Uterus (tissue), 4 donors: Measurements from ENCODE around the gene CLEC2A. TPM values are rescaled to one million over a fixed set of nuclear protein-coding genes. Genes with fewer than 3 reads are reported as not detected.
"Not testable (repeated sequence)": the region's sequence is repeated elsewhere in the genome, so short reads cannot be mapped to it uniquely, and the experiment has no call there.

Source experiments
- DNase-seq, 2 donors: peaks; one replicate each; pipeline ENCODE4 v3.0.0-alpha.2; 2019 to 2020
- H3K27ac ChIP-seq, 2 donors: fragments of 200-600 bp; sonication (generic); 1 replicate in 1 of 2; 2 replicates in 1 of 2; pipeline ENCODE4 v1.5.1; 2016 to 2018
- H3K27me3 ChIP-seq, 2 donors: fragments of 200-600 bp; sonication (generic); one replicate each; pipeline ENCODE4 v1.5.1; 2018 to 2019; ENCODE audit warnings: control low read depth in 1 of 2
- H3K36me3 ChIP-seq, 2 donors: fragments of 200-600 bp; sonication (generic); one replicate each; pipeline ENCODE4 v1.5.1; 2019; ENCODE audit warnings: control low read depth in 1 of 2
- H3K4me1 ChIP-seq, 2 donors: fragments of 200-600 bp; sonication (generic); one replicate each; pipeline ENCODE4 v1.5.1; 2018 to 2019; ENCODE audit warnings: control low read depth in 1 of 2
- H3K4me3 ChIP-seq, 2 donors: fragments of 200-600 bp; sonication (generic); 1 replicate in 1 of 2; 2 replicates in 1 of 2; pipeline ENCODE4 v1.5.1; 2018 to 2019; ENCODE audit warnings: mild to moderate bottlenecking in 1 of 2
- H3K9me3 ChIP-seq, 2 donors: fragments of 200-600 bp; sonication (generic); one replicate each; pipeline ENCODE4 v1.5.1; 2019; ENCODE audit warnings: control low read depth in 1 of 2
- POLR2A ChIP-seq, 2 donors: fragments of 450-650 bp; IDR thresholded peaks; one replicate each; pipeline ENCODE4 v1.6.1; 2016; ENCODE audit warnings: antibody characterized with exemption in 2 of 2, mild to moderate bottlenecking in 1 of 2, moderate library complexity in 1 of 2
- intact Hi-C: fragments of 100-400 bp; cut with DNase I; formaldehyde crosslinking; loops from one replicate; pipeline ENCODE4 v1.15.1; 2023; ENCODE audit warnings: low total_unique reads
- total RNA-seq, 4 donors: library from RNA; depleted of rRNA in 3 of 4; stranded (reverse); fragments of >200 nt in 3 of 4; gene quantifications; one replicate each; pipeline versions ENCODE4 v1.1.0 to v1.2.4, GENCODE V29; 2014 to 2023
- TF ChIP-seq, protein P1 (sequence below), 4 experiments: fragments of 200-600 bp in 2 of 4; fragments of 450-650 bp in 2 of 4; sonication (generic) in 2 of 4; IDR thresholded peaks; one replicate each; pipeline ENCODE4 v1.5.1; 2016 to 2019; ENCODE audit warnings: antibody characterized with exemption in 4 of 4, mild to moderate bottlenecking in 2 of 4, moderate library complexity in 1 of 4
- donor health status: DM: yes; HTN: yes; CAD: no.

CLEC2A gene
- total RNA-seq, 4 donors from 2014 or later: not detected

GRCh38 chr12:9888665-9889273 is 43.4 kb downstream of the CLEC2A start:
- no peak for DNase-seq

GRCh38 chr12:9883175-9883574 is 49.0 kb downstream of the CLEC2A start:
- Histone ChIP-seq H3K36me3 (no peaks in the 10 kb centered on the region), H3K4me3 (no peak overlapping the region), H3K9me3 (no peaks in the 10 kb centered on the region), H3K27ac (no peak overlapping the region), H3K27me3 (no peaks in the 10 kb centered on the region), H3K4me1 (no peaks in the 10 kb centered on the region)
- TF ChIP-seq, protein P1, sequence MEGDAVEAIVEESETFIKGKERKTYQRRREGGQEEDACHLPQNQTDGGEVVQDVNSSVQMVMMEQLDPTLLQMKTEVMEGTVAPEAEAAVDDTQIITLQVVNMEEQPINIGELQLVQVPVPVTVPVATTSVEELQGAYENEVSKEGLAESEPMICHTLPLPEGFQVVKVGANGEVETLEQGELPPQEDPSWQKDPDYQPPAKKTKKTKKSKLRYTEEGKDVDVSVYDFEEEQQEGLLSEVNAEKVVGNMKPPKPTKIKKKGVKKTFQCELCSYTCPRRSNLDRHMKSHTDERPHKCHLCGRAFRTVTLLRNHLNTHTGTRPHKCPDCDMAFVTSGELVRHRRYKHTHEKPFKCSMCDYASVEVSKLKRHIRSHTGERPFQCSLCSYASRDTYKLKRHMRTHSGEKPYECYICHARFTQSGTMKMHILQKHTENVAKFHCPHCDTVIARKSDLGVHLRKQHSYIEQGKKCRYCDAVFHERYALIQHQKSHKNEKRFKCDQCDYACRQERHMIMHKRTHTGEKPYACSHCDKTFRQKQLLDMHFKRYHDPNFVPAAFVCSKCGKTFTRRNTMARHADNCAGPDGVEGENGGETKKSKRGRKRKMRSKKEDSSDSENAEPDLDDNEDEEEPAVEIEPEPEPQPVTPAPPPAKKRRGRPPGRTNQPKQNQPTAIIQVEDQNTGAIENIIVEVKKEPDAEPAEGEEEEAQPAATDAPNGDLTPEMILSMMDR (IDR thresholded peaks at IDR 0.05): no peak
- TF ChIP-seq POLR2A (IDR thresholded peaks at IDR 0.05): no peak
- no peak for DNase-seq
- intact Hi-C loops: no loop called here

More at GRCh38 chr12:9888665-9889273, 43.4 kb downstream of the CLEC2A start:
- Histone ChIP-seq H3K27me3 (no peaks in the 10 kb centered on the region), H3K36me3 (no peaks in the 10 kb centered on the region), H3K4me3 (no peak overlapping the region), H3K4me1 (no peaks in the 10 kb centered on the region), H3K9me3 (no peaks in the 10 kb centered on the region), H3K27ac (no peak overlapping the region)
- no peak for TF ChIP-seq POLR2A (IDR thresholded peaks at IDR 0.05)
- TF ChIP-seq, protein P1 (IDR thresholded peaks at IDR 0.05): no peak
- intact Hi-C loops: no loop called here

DNA sequence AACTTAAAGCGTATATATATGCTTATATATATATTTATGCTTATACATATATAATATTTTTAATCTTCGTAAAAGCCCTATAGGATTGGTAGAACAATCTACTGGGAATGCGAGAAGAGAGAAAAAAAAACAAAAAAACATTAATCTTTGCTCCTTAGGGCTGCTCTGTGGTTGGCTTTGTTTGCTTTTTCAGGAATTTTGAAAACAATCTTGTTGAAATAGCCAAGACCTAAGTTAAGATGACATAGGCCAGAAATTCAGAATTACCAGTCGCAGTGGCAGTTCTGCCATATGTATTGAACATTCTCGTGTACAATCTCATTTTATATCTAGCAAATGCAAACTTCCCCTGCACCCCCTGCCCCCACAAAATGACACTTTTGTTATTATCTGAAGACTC is 50.2 kb downstream of the CLEC2A start:
- no peaks in the 10 kb centered on the region for H3K9me3 ChIP-seq
- no peaks in the 10 kb centered on the region for H3K36me3 ChIP-seq
- intact Hi-C loops: no loop called here

GRCh38 chr12:9881246-9881645 is 50.9 kb downstream of the CLEC2A start, which contains the start of gene KLRF2:
Gene KLRF2, plus strand, starts transcription at chr12:9881489. Its CDS starts 107 bp downstream, at chr12:9881596.
- Histone ChIP-seq H3K36me3 (no peaks in the 10 kb centered on the region), H3K4me3 (no peak within 1 kb of the TSS), H3K4me1 (no peaks in the 10 kb centered on the region), H3K9me3 (no peaks in the 10 kb centered on the region), H3K27ac (no peak within 1 kb of the TSS), H3K27me3 (no peaks in the 10 kb centered on the region)
- no peak for DNase-seq
- TF ChIP-seq, protein P1 (IDR thresholded peaks at IDR 0.05): no peak
- no peak for TF ChIP-seq POLR2A (IDR thresholded peaks at IDR 0.05)
- intact Hi-C loops: no loop called here

More for the DNA sequence above, 50.2 kb downstream of the CLEC2A start:
- Histone ChIP-seq H3K4me1 (no peaks in the 10 kb centered on the region), H3K4me3 (no peak overlapping the region), H3K27me3 (no peaks in the 10 kb centered on the region), H3K27ac (no peak overlapping the region)
- DNase-seq: no peak
- TF ChIP-seq, protein P1 (IDR thresholded peaks at IDR 0.05): no peak
- no peak for TF ChIP-seq POLR2A (IDR thresholded peaks at IDR 0.05)

DNA sequence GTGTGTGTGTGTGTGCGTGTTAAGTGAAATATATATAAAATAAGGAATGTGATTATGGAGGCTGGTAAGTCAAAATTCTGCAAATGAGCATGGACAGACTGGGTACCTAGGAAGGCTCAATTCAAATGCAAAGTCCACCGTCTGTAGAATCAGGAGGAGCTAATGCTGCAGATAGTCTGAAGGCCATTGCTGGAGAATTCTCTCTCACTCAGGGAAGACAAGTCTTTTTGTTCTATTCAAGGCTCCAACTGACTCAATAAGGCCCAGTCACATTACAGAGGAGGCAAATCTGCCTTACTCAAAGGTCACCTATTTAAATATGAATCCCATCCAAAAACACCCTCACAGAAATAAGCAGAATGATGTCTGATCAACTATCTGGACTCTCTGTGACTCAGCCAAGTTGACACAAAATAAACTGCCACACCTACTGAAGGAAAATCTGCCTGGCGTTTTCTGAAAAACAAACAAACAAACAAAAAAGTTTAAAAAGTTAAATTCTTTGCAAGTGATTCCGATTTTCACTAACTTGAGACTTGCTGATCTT is 51.6 kb downstream of the CLEC2A start:
- intact Hi-C loops: no loop called here
- no peak overlapping the region for H3K4me3 ChIP-seq
- no peak for TF ChIP-seq POLR2A (IDR thresholded peaks at IDR 0.05)
- TF ChIP-seq, protein P1 (IDR thresholded peaks at IDR 0.05): no peak

GRCh38 chr12:9876120-9876519 is 56.0 kb downstream of the CLEC2A start:
- not testable (repeated sequence) for DNase-seq, H3K27ac ChIP-seq

More for the DNA sequence above, 51.6 kb downstream of the CLEC2A start:
- no peak overlapping the region for H3K27ac ChIP-seq
- H3K4me1 ChIP-seq: no peaks in the 10 kb centered on the region
- H3K9me3 ChIP-seq: no peaks in the 10 kb centered on the region
- DNase-seq: no peak
- no peaks in the 10 kb centered on the region for H3K36me3 ChIP-seq
- no peaks in the 10 kb centered on the region for H3K27me3 ChIP-seq

More at GRCh38 chr12:9876120-9876519, 56.0 kb downstream of the CLEC2A start:
- intact Hi-C loops, H3K36me3 ChIP-seq, H3K4me3 ChIP-seq, H3K4me1 ChIP-seq, H3K9me3 ChIP-seq, H3K27me3 ChIP-seq: not testable (repeated sequence)
